Limb (tissue), 2 donors: ENCODE data around the gene PIM3.

ENCODE experiments used
- DNase-seq, 2 donors: peaks; one replicate each; pipeline ENCODE4 v3.0.0-alpha.2; 2016; ENCODE audit errors: extremely low spot score in 2 of 2

PIM3 gene

GRCh38 chr22:49955581-49956417 lies 4.8 kb upstream of the PIM3 start:
- no peak for DNase-seq

- no peak for DNase-seq
Observed at GRCh38 chr22:49956418-49956770, 4.2 kb upstream of the PIM3 start.

- DNase-seq: no peak
Observed at GRCh38 chr22:49956914-49957825, 3.4 kb upstream of the PIM3 start.

- no peak for DNase-seq
Observed at GRCh38 chr22:49957826-49958365, 2.7 kb upstream of the PIM3 start.

GRCh38 chr22:49958366-49958921 lies 2.1 kb upstream of the PIM3 start:
- DNase-seq: no peak

GRCh38 chr22:49958931-49959781 lies 1.4 kb upstream of the PIM3 start:
- no peak for DNase-seq

- peak in 1 of 2 donors; percentile 72 for DNase-seq
Observed at GRCh38 chr22:49959782-49960158, 802 bp upstream of the PIM3 start.

GRCh38 chr22:49961005-49961600 lies 531 bp downstream of the PIM3 start:
- peak in 1 of 2 donors; percentile 68 for DNase-seq

GRCh38 chr22:49961601-49962011 lies 1.0 kb downstream of the PIM3 start:
- DNase-seq: no peak

GRCh38 chr22:49962012-49962750 lies 1.6 kb downstream of the PIM3 start:
- DNase-seq: peak; percentile 55 to 87

- DNase-seq: peak in 1 of 2 donors; percentile 44
Observed at GRCh38 chr22:49962751-49963646, 2.4 kb downstream of the PIM3 start.

- no peak for DNase-seq
Observed at GRCh38 chr22:49963647-49964026, 3.1 kb downstream of the PIM3 start.

- DNase-seq: peak in 1 of 2 donors; percentile 28
Observed at GRCh38 chr22:49964136-49965090, 3.8 kb downstream of the PIM3 start.

- peak in 1 of 2 donors; percentile 29 for DNase-seq
Observed at GRCh38 chr22:49965091-49966040, 4.8 kb downstream of the PIM3 start.

GRCh38 chr22:49966041-49966773 lies 5.6 kb downstream of the PIM3 start:
- peak in 1 of 2 donors; percentile 28 for DNase-seq
